ENCODE data around the gene FGFR2.

GRCh38 chr10:121462281-121462680 lies 136.0 kb downstream of the FGFR2 start:
- no peak for TF ChIP-seq CTCF (IDR thresholded peaks at IDR 0.05)
- no peak for TF ChIP-seq POLR2A (IDR thresholded peaks at IDR 0.05)
- TF ChIP-seq POLR2AphosphoS5 (IDR thresholded peaks at IDR 0.05): no peak
